Astrocyte of the cerebellum (primary cell): Measurements from ENCODE around the gene NXN.

Experiments used
- DNase-seq: peaks from one replicate; pipeline ENCODE4 v3.0.0-alpha.2; 2011; ENCODE audit warnings: low read depth
- H3K4me3 ChIP-seq: 2 replicates; pipeline ENCODE4 v1.5.1; 2011; ENCODE audit warnings: mild to moderate bottlenecking, low read depth, low read length, moderate library complexity
- in situ Hi-C: cut with HindIII; loops from 2 replicates; pipeline ENCODE4 v1.10.0; 2017; ENCODE audit warnings: low sequenced_read_pairs
- TF ChIP-seq, protein P1 (sequence below): IDR thresholded peaks from 2 replicates; pipeline ENCODE4 v1.5.1; 2012; ENCODE audit warnings: low read length, low read depth, moderate library complexity, mild to moderate bottlenecking; ENCODE audit errors: missing control alignments

Gene NXN

DNA sequence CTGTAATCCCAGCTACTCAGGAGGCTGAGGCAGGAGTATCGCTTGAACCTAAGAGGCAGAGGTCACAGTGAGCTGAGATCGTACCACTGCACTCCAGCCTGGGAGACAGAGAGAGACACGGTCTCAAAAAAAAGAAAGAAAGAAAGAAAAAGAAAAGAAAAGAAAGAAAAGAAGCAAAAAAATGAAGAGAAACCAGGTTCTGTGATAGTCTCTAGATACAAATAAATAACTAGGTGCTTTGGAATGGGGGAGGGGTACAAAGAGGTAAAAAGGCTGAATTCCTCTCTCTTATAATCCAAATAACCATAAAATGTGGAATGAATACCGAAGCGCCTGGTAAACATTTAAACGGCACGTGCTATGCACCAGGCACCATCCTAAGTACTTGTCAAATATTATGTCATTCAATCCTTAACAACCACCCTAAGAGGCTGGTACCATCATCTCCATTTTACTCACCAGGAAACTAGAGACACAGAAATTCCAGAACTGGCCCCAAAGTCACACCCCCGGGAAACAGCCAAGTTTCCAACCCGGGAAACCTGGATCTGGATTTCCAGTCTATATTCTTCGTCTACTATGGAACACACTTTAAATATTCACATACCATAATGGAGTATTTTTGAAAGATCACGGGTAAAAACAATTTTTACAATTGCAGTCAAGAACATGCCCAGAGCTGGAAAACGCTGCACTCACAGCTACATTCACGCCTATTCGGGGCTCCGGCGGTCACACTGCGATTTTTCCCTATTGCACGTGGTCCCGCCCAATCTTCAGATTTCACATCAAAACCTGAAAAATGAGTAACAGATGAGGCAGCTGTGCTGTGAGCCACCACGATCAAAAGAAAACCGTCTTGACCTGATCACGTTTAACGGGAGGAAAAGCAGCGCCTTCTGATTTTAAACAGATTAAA lies 10.5 kb downstream of the NXN start:
- in situ Hi-C loops = no loop called here
- TF ChIP-seq, protein P1, sequence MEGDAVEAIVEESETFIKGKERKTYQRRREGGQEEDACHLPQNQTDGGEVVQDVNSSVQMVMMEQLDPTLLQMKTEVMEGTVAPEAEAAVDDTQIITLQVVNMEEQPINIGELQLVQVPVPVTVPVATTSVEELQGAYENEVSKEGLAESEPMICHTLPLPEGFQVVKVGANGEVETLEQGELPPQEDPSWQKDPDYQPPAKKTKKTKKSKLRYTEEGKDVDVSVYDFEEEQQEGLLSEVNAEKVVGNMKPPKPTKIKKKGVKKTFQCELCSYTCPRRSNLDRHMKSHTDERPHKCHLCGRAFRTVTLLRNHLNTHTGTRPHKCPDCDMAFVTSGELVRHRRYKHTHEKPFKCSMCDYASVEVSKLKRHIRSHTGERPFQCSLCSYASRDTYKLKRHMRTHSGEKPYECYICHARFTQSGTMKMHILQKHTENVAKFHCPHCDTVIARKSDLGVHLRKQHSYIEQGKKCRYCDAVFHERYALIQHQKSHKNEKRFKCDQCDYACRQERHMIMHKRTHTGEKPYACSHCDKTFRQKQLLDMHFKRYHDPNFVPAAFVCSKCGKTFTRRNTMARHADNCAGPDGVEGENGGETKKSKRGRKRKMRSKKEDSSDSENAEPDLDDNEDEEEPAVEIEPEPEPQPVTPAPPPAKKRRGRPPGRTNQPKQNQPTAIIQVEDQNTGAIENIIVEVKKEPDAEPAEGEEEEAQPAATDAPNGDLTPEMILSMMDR = no peak
- no peak overlapping the region for H3K4me3 ChIP-seq

DNA sequence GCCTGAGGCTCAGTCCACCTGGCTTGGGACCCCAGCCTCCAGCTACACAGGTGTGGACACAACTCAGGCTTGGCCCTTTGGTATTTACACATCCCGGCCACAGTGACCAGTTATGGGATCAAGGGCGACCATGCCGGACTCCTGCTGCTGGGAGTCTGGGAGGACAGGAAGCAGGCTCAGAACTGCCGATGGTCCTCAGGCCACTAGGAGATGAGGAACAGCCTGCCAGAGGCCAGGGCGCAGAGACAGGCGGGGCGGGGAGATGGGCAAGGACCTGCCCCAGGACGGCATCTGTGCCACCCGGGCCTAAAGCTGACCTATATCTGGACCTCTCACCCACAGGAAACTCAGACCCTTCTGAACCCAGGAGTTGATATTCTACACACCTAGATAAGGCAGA lies 12.5 kb downstream of the NXN start:
- in situ Hi-C loops = no loop called here
- TF ChIP-seq, protein P1 = no peak
- DNase-seq = no peak
- no peak overlapping the region for H3K4me3 ChIP-seq

More for the DNA sequence above, 10.5 kb downstream of the NXN start:
- no peak for DNase-seq

DNA sequence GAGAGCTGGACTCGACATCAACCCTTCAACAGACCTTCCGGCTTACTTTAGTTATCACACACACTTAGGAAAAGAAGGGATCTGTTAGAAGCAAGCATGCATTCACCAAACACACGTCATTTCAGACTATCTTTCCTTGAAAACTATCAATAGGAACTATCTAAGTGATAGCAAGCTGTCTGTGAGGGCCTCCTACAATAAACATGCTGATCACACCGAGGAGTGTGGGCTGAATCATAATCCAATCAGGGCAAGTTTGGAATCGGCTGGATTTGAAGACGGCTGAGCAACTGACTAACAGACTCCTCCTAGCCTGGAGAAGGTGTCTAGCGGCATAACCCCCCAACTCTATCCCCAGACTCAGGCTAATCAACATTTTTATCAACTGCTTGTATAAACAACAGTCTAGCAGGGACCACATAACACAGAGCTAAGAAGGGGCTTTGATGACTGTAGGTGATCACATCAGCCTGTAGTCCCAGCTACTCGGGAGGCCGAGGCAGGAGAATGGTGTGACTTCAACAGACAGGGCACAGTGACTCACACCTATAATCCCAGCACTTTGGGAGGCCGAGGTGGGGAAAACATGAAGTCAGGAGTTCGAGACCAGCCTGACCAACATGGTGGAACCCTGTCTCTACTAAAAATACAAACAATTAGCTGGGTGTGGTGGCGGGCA lies 14.1 kb downstream of the NXN start:
- H3K4me3 ChIP-seq = no peak overlapping the region
- in situ Hi-C loops = no loop called here
- DNase-seq = no peak
- TF ChIP-seq, protein P1 = no peak

DNA sequence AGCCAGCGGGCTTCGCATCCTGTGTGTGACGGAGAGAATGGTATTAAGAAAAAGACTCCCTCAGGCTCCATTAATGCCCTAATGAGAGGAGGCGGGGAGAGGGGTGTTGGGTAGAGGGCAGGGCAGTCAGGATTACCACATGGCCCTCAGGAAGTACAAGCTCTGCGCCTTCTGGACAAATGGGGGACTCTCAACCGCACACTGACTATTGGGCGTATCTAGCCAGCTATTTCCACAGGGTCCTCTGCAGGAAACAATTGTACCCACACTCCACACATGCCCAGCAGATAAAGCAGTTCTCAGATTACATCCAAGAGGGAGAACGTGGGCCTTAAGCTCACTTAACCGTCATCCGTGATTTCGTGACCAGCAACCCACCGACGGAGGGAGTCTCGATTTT lies 14.7 kb downstream of the NXN start:
- no peak for DNase-seq
- no peak overlapping the region for H3K4me3 ChIP-seq
- in situ Hi-C loops = no loop called here
- TF ChIP-seq, protein P1 = no peak

DNA sequence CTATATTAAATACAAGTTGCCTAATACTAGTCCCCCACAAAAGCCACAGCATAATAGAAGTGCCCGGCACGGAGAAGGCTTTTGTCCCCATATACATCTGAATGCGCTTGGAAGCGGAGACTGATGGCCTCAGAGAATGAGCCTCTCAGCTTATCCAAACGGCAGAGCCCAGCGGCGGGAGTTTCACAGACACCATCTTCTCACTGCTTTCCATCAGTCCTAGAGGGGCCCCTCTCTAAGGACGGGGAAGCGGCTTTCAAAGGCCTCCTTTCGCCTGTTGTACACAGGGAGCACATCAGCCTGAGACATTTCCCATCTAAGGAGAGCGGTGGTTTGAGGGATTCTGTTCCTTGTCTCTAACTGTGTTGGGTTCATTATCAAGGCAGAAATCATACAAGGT lies 16.9 kb downstream of the NXN start:
- DNase-seq = no peak

DNA sequence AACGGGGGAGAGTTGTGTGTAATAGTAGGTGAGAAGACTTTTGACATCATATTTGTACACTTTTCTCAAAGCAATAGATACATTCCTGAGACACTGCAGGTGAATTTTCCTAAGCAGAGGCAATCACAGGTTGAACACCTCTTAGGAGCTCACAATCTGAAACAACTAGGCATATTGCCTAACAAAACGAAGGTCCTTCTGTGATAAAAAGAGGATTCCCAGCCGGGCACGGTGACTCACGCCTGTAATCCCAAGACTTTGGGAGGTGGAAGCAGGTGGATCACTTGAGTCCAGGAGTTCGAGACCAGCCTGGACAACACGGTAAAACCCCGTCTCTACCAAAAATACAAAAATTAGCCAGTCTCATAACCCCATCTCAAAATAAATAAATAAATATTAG lies 17.4 kb downstream of the NXN start:
- TF ChIP-seq, protein P1 = no peak
- H3K4me3 ChIP-seq = no peak overlapping the region
- in situ Hi-C loops = no loop called here
- DNase-seq = no peak

More for the DNA sequence above, 16.9 kb downstream of the NXN start:
- TF ChIP-seq, protein P1 = no peak
- in situ Hi-C loops = no loop called here
- H3K4me3 ChIP-seq = no peak overlapping the region
